Astrocyte (in vitro differentiated cells and primary cell): ENCODE measurements around the gene PODN. TPM values are rescaled to one million over a fixed set of nuclear protein-coding genes. Genes with fewer than 3 reads are reported as not detected.

ENCODE experiments used
- DNase-seq: peaks from one replicate; pipeline ENCODE4 v3.0.0-alpha.2; 2010; ENCODE audit warnings: low read depth
- FAIRE-seq: peaks from 2 replicates; lab custom pipeline; 2011; peaks lifted over from hg19 to GRCh38; lab: Jason Lieb, UNC
- H2AFZ ChIP-seq: 2 replicates; pipeline ENCODE4 v1.6.0; 2012; ENCODE audit warnings: low read depth, low read length, inconsistent platforms
- H3K27ac ChIP-seq: 2 replicates; pipeline ENCODE4 v1.5.1; 2011; ENCODE audit warnings: low read depth, low read length, inconsistent platforms
- H3K27me3 ChIP-seq: 2 replicates; pipeline ENCODE4 v1.6.0; 2011; ENCODE audit warnings: low read length, inconsistent platforms; ENCODE audit not compliant: insufficient read depth
- H3K36me3 ChIP-seq: 2 replicates; pipeline ENCODE4 v1.5.1; 2011; ENCODE audit warnings: low read length, inconsistent platforms; ENCODE audit not compliant: insufficient read depth
- H3K4me1 ChIP-seq: 2 replicates; pipeline ENCODE4 v1.5.1; 2011; ENCODE audit warnings: low read length, inconsistent platforms; ENCODE audit not compliant: insufficient read depth
- H3K4me2 ChIP-seq: 2 replicates; pipeline ENCODE4 v1.6.0; 2012; ENCODE audit warnings: low read length, inconsistent platforms
- H3K4me3 ChIP-seq: 2 replicates; pipeline ENCODE4 v1.5.1; 2011; ENCODE audit warnings: low read depth, mild to moderate bottlenecking, low read length, inconsistent platforms; ENCODE audit not compliant: insufficient read depth
- H3K79me2 ChIP-seq: 2 replicates; pipeline ENCODE4 v1.6.0; 2012; ENCODE audit warnings: mild to moderate bottlenecking, low read length, inconsistent platforms; ENCODE audit not compliant: insufficient read depth
- H3K9ac ChIP-seq: 2 replicates; pipeline ENCODE4 v1.6.0; 2012; ENCODE audit warnings: mild to moderate bottlenecking, low read length, inconsistent platforms
- H3K9me3 ChIP-seq: 2 replicates; pipeline ENCODE4 v1.5.1; 2012; ENCODE audit warnings: low read depth, mild to moderate bottlenecking, low read length, inconsistent platforms; ENCODE audit not compliant: insufficient read depth
- H4K20me1 ChIP-seq: 2 replicates; pipeline ENCODE4 v1.6.0; 2012; ENCODE audit warnings: low read length, inconsistent platforms; ENCODE audit not compliant: insufficient read depth
- H3K27ac Mint-ChIP-seq: one replicate; pipeline ENCODE4 v1.8.0; 2021; ENCODE audit warnings: mild to moderate bottlenecking, mixed read lengths; ENCODE audit not compliant: unreplicated experiment
- H3K27me3 Mint-ChIP-seq: one replicate; pipeline ENCODE4 v1.8.0; 2021; ENCODE audit warnings: low read depth, mixed read lengths; ENCODE audit not compliant: unreplicated experiment
- H3K36me3 Mint-ChIP-seq: one replicate; pipeline ENCODE4 v1.8.0; 2021; ENCODE audit warnings: low read depth, mixed read lengths; ENCODE audit not compliant: unreplicated experiment
- H3K4me1 Mint-ChIP-seq: one replicate; pipeline ENCODE4 v1.8.0; 2021; ENCODE audit warnings: low read depth, mixed read lengths; ENCODE audit not compliant: unreplicated experiment
- H3K4me3 Mint-ChIP-seq: one replicate; pipeline ENCODE4 v1.8.0; 2021; ENCODE audit warnings: mild to moderate bottlenecking, moderate library complexity, mixed read lengths; ENCODE audit not compliant: unreplicated experiment
- H3K9me3 Mint-ChIP-seq: one replicate; pipeline ENCODE4 v1.8.0; 2021; ENCODE audit warnings: mild to moderate bottlenecking, mixed read lengths; ENCODE audit not compliant: unreplicated experiment
- CTCF ChIP-seq: IDR thresholded peaks from 2 replicates; pipeline ENCODE4 v1.5.1; 2011; ENCODE audit warnings: low read depth, mild to moderate bottlenecking, inconsistent platforms, low read length, moderate library complexity; ENCODE audit not compliant: insufficient read depth
- EZH2 ChIP-seq: IDR thresholded peaks from 2 replicates; pipeline ENCODE4 v1.6.1; 2012; ENCODE audit warnings: mild to moderate bottlenecking, low read length, inconsistent platforms; ENCODE audit not compliant: insufficient read depth
- total RNA-seq: library from RNA; stranded (reverse); gene quantifications from 2 replicates; pipeline ENCODE4 v1.2.1, GENCODE V29; 2021

Gene PODN
- total RNA-seq, 1 donor from 2014 or later: 2.6 TPM

- Mint-ChIP-seq H3K36me3 (no peaks in the 10 kb centered on the region), H3K9me3 (no peaks in the 10 kb centered on the region), H3K4me3 (no peak overlapping the region), H3K4me1 (no peaks in the 10 kb centered on the region), H3K27me3 (no peaks in the 10 kb centered on the region), H3K27ac (no peak overlapping the region)
- Histone ChIP-seq H3K27me3 (no peaks in the 10 kb centered on the region), H3K4me3 (no peak overlapping the region), H4K20me1 (peaks cover 31% of the 10 kb centered on the region), H3K4me2 (no peak overlapping the region), H2AFZ (no peak overlapping the region), H3K9me3 (no peaks in the 10 kb centered on the region), H3K9ac (no peak overlapping the region), H3K36me3 (no peaks in the 10 kb centered on the region), H3K79me2 (peaks cover 59% of the 10 kb centered on the region), H3K4me1 (peaks cover 8% of the 10 kb centered on the region), H3K27ac (no peak overlapping the region)
- FAIRE-seq (no peak), DNase-seq (no peak)
- no peak for TF ChIP-seq CTCF
- no peak for TF ChIP-seq EZH2
These were observed 39.8 kb upstream of the PODN start for GRCh38 chr1:53022179-53022578.

DNA sequence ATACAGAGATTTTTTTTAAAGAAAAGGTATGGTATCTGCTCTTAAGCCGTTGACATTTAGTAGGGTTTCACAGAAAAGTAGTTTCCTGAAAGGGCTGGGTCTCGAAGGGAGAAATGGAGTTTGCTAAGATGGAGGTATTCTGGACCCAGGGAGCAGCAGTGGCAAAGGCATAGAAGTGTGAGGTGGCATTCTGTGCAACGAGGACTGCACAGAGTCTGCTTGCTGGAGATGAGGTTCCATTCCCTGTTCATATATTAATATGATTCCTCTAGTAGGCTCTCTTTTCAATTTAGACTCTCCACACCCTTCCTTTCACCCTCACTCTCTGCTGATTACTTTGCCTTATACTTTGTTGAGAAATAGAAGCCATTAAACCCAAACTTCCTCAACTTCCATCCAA lies 38.5 kb upstream of the PODN start:
- Mint-ChIP-seq H3K27me3 (no peaks in the 10 kb centered on the region), H3K4me3 (no peak overlapping the region), H3K27ac (no peak overlapping the region), H3K36me3 (no peaks in the 10 kb centered on the region), H3K9me3 (no peaks in the 10 kb centered on the region), H3K4me1 (no peaks in the 10 kb centered on the region)
- Histone ChIP-seq H3K4me1 (peaks cover 8% of the 10 kb centered on the region), H3K9ac (no peak overlapping the region), H3K4me2 (no peak overlapping the region), H3K4me3 (no peak overlapping the region), H4K20me1 (peaks cover 31% of the 10 kb centered on the region), H3K27me3 (no peaks in the 10 kb centered on the region), H2AFZ (no peak overlapping the region), H3K9me3 (no peaks in the 10 kb centered on the region), H3K36me3 (no peaks in the 10 kb centered on the region), H3K27ac (no peak overlapping the region), H3K79me2 (peaks cover 56% of the 10 kb centered on the region)
- FAIRE-seq (no peak), DNase-seq (no peak)
- no peak for TF ChIP-seq EZH2
- TF ChIP-seq CTCF: no peak

DNA sequence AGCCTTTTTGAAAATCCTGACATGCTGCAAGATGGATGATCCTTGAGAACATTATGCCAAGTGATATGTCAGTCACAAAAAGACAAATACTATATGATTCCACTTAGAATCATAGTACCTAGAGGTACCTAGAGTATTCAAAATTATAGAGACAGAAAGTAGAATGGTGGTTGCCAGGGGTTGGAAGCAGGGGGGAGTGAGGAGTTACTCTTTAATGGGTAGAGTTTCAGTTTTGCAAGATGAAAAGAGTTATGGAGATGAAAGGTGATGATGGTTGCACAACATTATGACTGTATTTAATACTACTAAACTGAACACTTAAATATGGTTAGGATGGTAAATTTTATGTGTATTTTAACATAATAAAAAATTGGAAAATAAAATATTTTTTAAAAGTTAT lies 37.9 kb upstream of the PODN start:
- Histone ChIP-seq H3K9ac (no peak overlapping the region), H3K4me1 (peaks cover 8% of the 10 kb centered on the region), H3K4me2 (no peak overlapping the region), H4K20me1 (peaks cover 31% of the 10 kb centered on the region), H3K4me3 (no peak overlapping the region), H3K27ac (no peak overlapping the region), H3K79me2 (peaks cover 56% of the 10 kb centered on the region), H3K36me3 (no peaks in the 10 kb centered on the region), H3K9me3 (no peaks in the 10 kb centered on the region), H2AFZ (no peak overlapping the region), H3K27me3 (no peaks in the 10 kb centered on the region)
- no peak for FAIRE-seq
- no peak for DNase-seq
- H3K4me1 Mint-ChIP-seq: no peaks in the 10 kb centered on the region
- H3K27me3 Mint-ChIP-seq: no peaks in the 10 kb centered on the region
- H3K9me3 Mint-ChIP-seq: no peaks in the 10 kb centered on the region
- H3K4me3 Mint-ChIP-seq: no peak overlapping the region
- TF ChIP-seq CTCF (no peak), EZH2 (no peak)
- no peak overlapping the region for H3K27ac Mint-ChIP-seq
- H3K36me3 Mint-ChIP-seq: peaks cover under 1% of the 10 kb centered on the region
